Mesodermal cell (in vitro differentiated cells): ENCODE data around the gene BCL6.

Source experiments
- H3K27ac ChIP-seq: 2 replicates; pipeline ENCODE4 v1.7.0; 2013; ENCODE audit warnings: mild to moderate bottlenecking, low read depth, low read length, moderate library complexity; ENCODE audit not compliant: severe bottlenecking
- H3K36me3 ChIP-seq: 2 replicates; pipeline ENCODE4 v1.7.1; 2013; ENCODE audit warnings: mild to moderate bottlenecking, low read length, moderate library complexity; ENCODE audit not compliant: control insufficient read depth, insufficient read depth
- H3K4me1 ChIP-seq: one replicate; pipeline ENCODE4 v1.7.1; 2013; ENCODE audit warnings: mild to moderate bottlenecking, low read length; ENCODE audit not compliant: insufficient read depth, control insufficient read depth, poor library complexity, severe bottlenecking
- H3K4me3 ChIP-seq: 2 replicates; pipeline ENCODE4 v1.7.0; 2013; ENCODE audit warnings: low read length, control low read depth, mild to moderate bottlenecking; ENCODE audit not compliant: insufficient read depth, poor library complexity, severe bottlenecking; ENCODE audit errors: extremely low read depth
- H3K9me3 ChIP-seq: 2 replicates; pipeline ENCODE4 v1.7.1; 2013; ENCODE audit warnings: mild to moderate bottlenecking, low read length, moderate library complexity; ENCODE audit not compliant: control insufficient read depth
- WGBS, 2 experiments: methylation state at CpG; one replicate each; pipeline ENCODE4 v1.1.5; 2013; ENCODE audit warnings: missing lambda C conversion rate in 2 of 2; ENCODE audit not compliant: insufficient coverage in 2 of 2; 5-methylcytosine and 5-hydroxymethylcytosine counted together

BCL6 gene

GRCh38 chr3:187725653-187726370 is 19.5 kb downstream of the BCL6 start:
- WGBS, 2 experiments = 83 to 98% methylated on average over 4 to 6 of the region's 7 CpGs
- Histone ChIP-seq H3K9me3 (no peaks in the 10 kb centered on the region), H3K27ac (no peak overlapping the region), H3K4me3 (no peak overlapping the region), H3K4me1 (no peaks in the 10 kb centered on the region), H3K36me3 (peaks cover 93% of the 10 kb centered on the region)

DNA sequence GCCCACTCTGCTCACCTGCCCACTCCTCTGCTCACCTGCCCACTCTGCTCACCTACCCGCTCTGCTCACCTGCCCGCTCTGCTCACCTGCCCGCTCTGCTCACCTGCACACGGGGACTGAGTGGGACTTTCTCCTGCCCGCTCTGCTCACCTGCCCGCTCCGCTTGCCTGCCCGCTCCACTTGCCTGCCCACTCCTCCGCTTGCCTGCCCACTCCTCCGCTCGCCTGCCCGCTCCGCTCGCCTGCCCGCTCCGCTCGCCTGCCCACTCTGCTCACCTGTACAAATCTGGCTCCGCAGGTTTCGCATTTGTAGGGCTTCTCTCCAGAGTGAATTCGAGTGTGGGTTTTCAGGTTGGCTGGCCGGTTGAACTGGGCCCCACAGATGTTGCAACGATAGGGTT is 20.0 kb downstream of the BCL6 start:
- H3K9me3 ChIP-seq = no peaks in the 10 kb centered on the region
- H3K4me3 ChIP-seq = no peak overlapping the region
- no peak overlapping the region for H3K27ac ChIP-seq
- 91 to 98% methylated on average over 17 to 19 of the region's 22 CpGs for WGBS, 2 experiments
- no peaks in the 10 kb centered on the region for H3K4me1 ChIP-seq
- H3K36me3 ChIP-seq = peaks cover 89% of the 10 kb centered on the region

DNA sequence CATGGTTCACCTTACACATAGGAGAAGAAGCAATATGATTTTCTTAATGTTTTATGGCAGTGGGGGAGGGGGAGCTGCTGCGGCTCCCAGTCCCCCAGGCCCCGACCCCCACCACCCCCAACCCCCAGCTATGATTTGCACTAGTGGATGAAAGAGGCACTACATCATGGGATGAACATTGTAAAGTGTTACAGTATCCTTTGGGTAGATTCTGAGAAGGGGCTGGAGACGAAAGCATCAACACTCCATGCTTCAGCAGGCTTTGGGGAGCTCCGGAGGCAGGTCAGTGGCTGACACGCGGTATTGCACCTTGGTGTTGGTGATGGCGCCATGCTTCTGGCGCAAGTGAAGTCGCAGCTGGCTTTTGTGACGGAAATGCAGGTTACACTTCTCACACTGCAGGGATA is 23.1 kb downstream of the BCL6 start:
- H3K9me3 ChIP-seq = no peaks in the 10 kb centered on the region
- H3K27ac ChIP-seq = no peak overlapping the region
- 89 to 94% methylated on average over 6 to 8 of the region's 10 CpGs for WGBS, 2 experiments
- no peak overlapping the region for H3K4me3 ChIP-seq
- H3K4me1 ChIP-seq = no peaks in the 10 kb centered on the region
- peaks cover 58% of the 10 kb centered on the region for H3K36me3 ChIP-seq

GRCh38 chr3:187721055-187721454 is 24.2 kb downstream of the BCL6 start:
- WGBS, 2 experiments = 91 to 97% methylated on average over 1 to 6 of the region's 8 CpGs
- no peaks in the 10 kb centered on the region for H3K9me3 ChIP-seq
- H3K4me3 ChIP-seq = no peak overlapping the region
- H3K36me3 ChIP-seq = peaks cover 47% of the 10 kb centered on the region
- H3K4me1 ChIP-seq = no peaks in the 10 kb centered on the region
- H3K27ac ChIP-seq = no peak overlapping the region

- H3K4me1 ChIP-seq = no peaks in the 10 kb centered on the region
- H3K27ac ChIP-seq = no peak overlapping the region
- peaks cover 40% of the 10 kb centered on the region for H3K36me3 ChIP-seq
- WGBS, 2 experiments = 100% methylated on average over 1 to 2 of the region's 2 CpGs
- no peaks in the 10 kb centered on the region for H3K9me3 ChIP-seq
- H3K4me3 ChIP-seq = no peak overlapping the region
These were observed 25.0 kb downstream of the BCL6 start for GRCh38 chr3:187720337-187720670.

GRCh38 chr3:187719628-187720336 is 25.5 kb downstream of the BCL6 start:
- whole genome bisulfite sequencing, 2 experiments = 50 to 62% methylated on average over 3 to 5 of the region's 6 CpGs
- Histone ChIP-seq H3K36me3 (peaks cover 35% of the 10 kb centered on the region), H3K4me3 (no peak overlapping the region), H3K9me3 (no peaks in the 10 kb centered on the region), H3K4me1 (no peaks in the 10 kb centered on the region), H3K27ac (no peak overlapping the region)

DNA sequence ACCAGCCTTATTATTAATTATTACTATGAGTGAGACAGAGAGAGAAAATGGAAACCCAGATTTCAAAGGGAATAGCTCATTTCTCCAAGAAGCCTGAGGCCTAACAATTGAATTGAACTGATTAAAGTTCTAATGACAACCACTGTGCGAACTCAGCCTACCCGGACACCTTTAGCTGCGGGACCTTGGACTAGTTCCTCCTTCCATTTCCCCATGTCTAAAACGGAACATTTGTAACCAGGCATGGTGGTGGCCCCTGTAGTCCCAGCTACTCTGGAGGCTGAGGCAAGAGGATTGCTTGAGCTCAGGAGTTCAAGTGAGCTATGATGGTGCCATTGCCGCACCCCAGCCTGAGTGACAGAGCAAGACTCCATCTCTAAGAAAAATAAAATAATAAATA is 26.5 kb downstream of the BCL6 start:
- Histone ChIP-seq H3K4me1 (no peaks in the 10 kb centered on the region), H3K27ac (no peak overlapping the region), H3K36me3 (peaks cover 25% of the 10 kb centered on the region), H3K9me3 (no peaks in the 10 kb centered on the region), H3K4me3 (no peak overlapping the region)
- 89 to 100% methylated on average over 4 of the region's 5 CpGs for WGBS, 2 experiments

- no peak overlapping the region for H3K27ac ChIP-seq
- no peak overlapping the region for H3K4me3 ChIP-seq
- H3K36me3 ChIP-seq = peaks cover 15% of the 10 kb centered on the region
- 60 to 69% methylated on average over 1 of the region's 1 CpG for WGBS, 2 experiments
- no peaks in the 10 kb centered on the region for H3K9me3 ChIP-seq
- no peaks in the 10 kb centered on the region for H3K4me1 ChIP-seq
These were observed 27.7 kb downstream of the BCL6 start for GRCh38 chr3:187717572-187717971.

GRCh38 chr3:187714404-187714979 is 30.8 kb downstream of the BCL6 start:
- Histone ChIP-seq H3K9me3 (no peaks in the 10 kb centered on the region), H3K36me3 (no peaks in the 10 kb centered on the region), H3K27ac (no peak overlapping the region), H3K4me1 (no peaks in the 10 kb centered on the region), H3K4me3 (no peak overlapping the region)
- no CpG with 5 or more reads among the region's 4 CpGs for WGBS, 2 experiments

- H3K9me3 ChIP-seq = no peaks in the 10 kb centered on the region
- no peak overlapping the region for H3K27ac ChIP-seq
- no peak overlapping the region for H3K4me3 ChIP-seq
- H3K4me1 ChIP-seq = no peaks in the 10 kb centered on the region
- H3K36me3 ChIP-seq = no peaks in the 10 kb centered on the region
- WGBS, 2 experiments = 100% methylated on average over 1 to 2 of the region's 2 CpGs
These were observed 31.8 kb downstream of the BCL6 start for GRCh38 chr3:187713504-187713903.

DNA sequence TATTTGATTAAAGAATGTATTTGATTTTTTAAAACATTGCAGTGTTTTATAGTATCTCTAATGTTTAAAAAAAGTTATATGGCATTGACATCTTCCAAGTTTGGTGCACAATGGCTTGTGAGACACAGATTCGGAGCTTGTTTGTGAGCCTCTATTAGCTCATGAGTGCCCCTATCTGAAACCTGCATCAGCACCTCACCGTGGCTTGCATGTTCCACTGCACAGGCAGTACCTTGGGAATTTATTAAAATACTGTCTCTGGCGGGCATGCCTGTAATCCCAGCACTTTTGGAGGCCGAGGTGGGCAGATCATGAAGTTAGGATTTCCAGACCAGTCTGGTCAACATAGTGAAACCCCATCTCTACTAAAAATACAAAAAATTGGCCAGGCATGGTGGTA is 36.1 kb downstream of the BCL6 start:
- no peak overlapping the region for H3K4me3 ChIP-seq
- WGBS, 2 experiments = 58 to 73% methylated on average over 2 to 4 of the region's 4 CpGs
- H3K4me1 ChIP-seq = peaks cover 8% of the 10 kb centered on the region
- H3K9me3 ChIP-seq = no peaks in the 10 kb centered on the region
- no peak overlapping the region for H3K27ac ChIP-seq
- no peaks in the 10 kb centered on the region for H3K36me3 ChIP-seq
